Measurements from ENCODE around the gene ST6GALNAC5. TPM values are rescaled to one million over a fixed set of nuclear protein-coding genes. Genes with fewer than 3 reads are reported as not detected.

Gene ST6GALNAC5
- total and polyA plus RNA-seq, 2 of the 13 experiments (the other 11 are each of a cell fraction or from before 2014, with no cell fraction given), result not detected

GRCh38 chr1:77085109-77085508 is 217.8 kb downstream of the ST6GALNAC5 start (continued):
- no peak for TF ChIP-seq NR1H2 (CRISPR knock-in tag; IDR thresholded peaks at IDR 0.05; ENCODE audit: borderline replicate concordance, low read depth)
- no peak for TF ChIP-seq ZNF816 (CRISPR knock-in tag; IDR thresholded peaks at IDR 0.05; ENCODE audit: borderline replicate concordance)
- no peak for TF ChIP-seq ZNF768 (CRISPR knock-in tag; IDR thresholded peaks at IDR 0.05)
- TF ChIP-seq THAP8 (CRISPR knock-in tag; IDR thresholded peaks at IDR 0.05; ENCODE audit: borderline replicate concordance), result no peak
- TF ChIP-seq ZNF142 (CRISPR knock-in tag; IDR thresholded peaks at IDR 0.05), result no peak
- no peak for TF ChIP-seq TIGD3 (CRISPR knock-in tag; IDR thresholded peaks at IDR 0.05; ENCODE audit: borderline replicate concordance)
- TF ChIP-seq NCOA5 (CRISPR knock-in tag; IDR thresholded peaks at IDR 0.05), result no peak
- TF ChIP-seq EZH2 (conservative IDR thresholded peaks at IDR 0.05; ENCODE audit: low read depth, low read length), result no peak
- TF ChIP-seq ZNF709 (CRISPR knock-in tag; IDR thresholded peaks at IDR 0.05), result no peak

Measured in HepG2 (cell line).